Uterus (tissue), 4 donors: ENCODE data around the gene TAS2R20. TPM values are rescaled to one million over a fixed set of nuclear protein-coding genes. Genes with fewer than 3 reads are reported as not detected.
"Not testable (repeated sequence)": the region's sequence is repeated elsewhere in the genome, so short reads cannot be mapped to it uniquely, and the experiment has no call there.

ENCODE experiments used
- DNase-seq, 2 donors: peaks; one replicate each; pipeline ENCODE4 v3.0.0-alpha.2; 2019 to 2020
- H3K27ac ChIP-seq, 2 donors: fragments of 200-600 bp; sonication (generic); 1 replicate in 1 of 2; 2 replicates in 1 of 2; pipeline ENCODE4 v1.5.1; 2016 to 2018
- H3K27me3 ChIP-seq, 2 donors: fragments of 200-600 bp; sonication (generic); one replicate each; pipeline ENCODE4 v1.5.1; 2018 to 2019; ENCODE audit warnings: control low read depth in 1 of 2
- H3K36me3 ChIP-seq, 2 donors: fragments of 200-600 bp; sonication (generic); one replicate each; pipeline ENCODE4 v1.5.1; 2019; ENCODE audit warnings: control low read depth in 1 of 2
- H3K4me1 ChIP-seq, 2 donors: fragments of 200-600 bp; sonication (generic); one replicate each; pipeline ENCODE4 v1.5.1; 2018 to 2019; ENCODE audit warnings: control low read depth in 1 of 2
- H3K4me3 ChIP-seq, 2 donors: fragments of 200-600 bp; sonication (generic); 1 replicate in 1 of 2; 2 replicates in 1 of 2; pipeline ENCODE4 v1.5.1; 2018 to 2019; ENCODE audit warnings: mild to moderate bottlenecking in 1 of 2
- H3K9me3 ChIP-seq, 2 donors: fragments of 200-600 bp; sonication (generic); one replicate each; pipeline ENCODE4 v1.5.1; 2019; ENCODE audit warnings: control low read depth in 1 of 2
- CTCF ChIP-seq, 4 experiments: fragments of 200-600 bp in 2 of 4; fragments of 450-650 bp in 2 of 4; sonication (generic) in 2 of 4; IDR thresholded peaks; one replicate each; pipeline ENCODE4 v1.5.1; 2016 to 2019; ENCODE audit warnings: antibody characterized with exemption in 4 of 4, mild to moderate bottlenecking in 2 of 4, moderate library complexity in 1 of 4
- POLR2A ChIP-seq, 2 donors: fragments of 450-650 bp; IDR thresholded peaks; one replicate each; pipeline ENCODE4 v1.6.1; 2016; ENCODE audit warnings: antibody characterized with exemption in 2 of 2, mild to moderate bottlenecking in 1 of 2, moderate library complexity in 1 of 2
- intact Hi-C: fragments of 100-400 bp; cut with DNase I; formaldehyde crosslinking; loops from one replicate; pipeline ENCODE4 v1.15.1; 2023; ENCODE audit warnings: low total_unique reads
- total RNA-seq, 4 donors: library from RNA; depleted of rRNA in 3 of 4; stranded (reverse); fragments of >200 nt in 3 of 4; gene quantifications; one replicate each; pipeline versions ENCODE4 v1.1.0 to v1.2.4, GENCODE V29; 2014 to 2023
- donor health status: DM: yes; HTN: yes; CAD: no.

TAS2R20 gene
- 10 to 100 TPM in 1 of 4 donors, 1 to 10 TPM in 2, under 1 TPM in 1; 0.77 to 24.1 (median 4.8) TPM for total RNA-seq

- Histone ChIP-seq H3K4me1 (no peaks in the 10 kb centered on the region), H3K4me3 (no peak within 1 kb of the TSS), H3K27ac (no peak within 1 kb of the TSS), H3K9me3 (no peaks in the 10 kb centered on the region), H3K27me3 (no peaks in the 10 kb centered on the region), H3K36me3 (peaks cover 0 to 6% of the 10 kb centered on the region in 2 donors)
- intact Hi-C loops, result no loop called here
- no peak for TF ChIP-seq POLR2A (IDR thresholded peaks at IDR 0.05)
- DNase-seq, result no peak
Measured at GRCh38 chr12:10998204-10998603, at the start of gene TAS2R20. TAS2R20 (minus strand) TSS chr12:10998304; CDS start chr12:10997875, 429 bp downstream.

- H3K27ac ChIP-seq, DNase-seq, H3K4me1 ChIP-seq, intact Hi-C loops, H3K4me3 ChIP-seq, H3K27me3 ChIP-seq, H3K9me3 ChIP-seq, H3K36me3 ChIP-seq: not testable (repeated sequence)
Measured at GRCh38 chr12:11041366-11041765, 43.3 kb upstream of the TAS2R20 start.

- H3K9me3 ChIP-seq, result no peaks in the 10 kb centered on the region
- no peak for DNase-seq
- TF ChIP-seq POLR2A (IDR thresholded peaks at IDR 0.05) (no peak), CTCF (IDR thresholded peaks at IDR 0.05) (no peak)
- no peaks in the 10 kb centered on the region for H3K36me3 ChIP-seq
- H3K27ac ChIP-seq, result no peak overlapping the region
- H3K27me3 ChIP-seq, result no peaks in the 10 kb centered on the region
- H3K4me3 ChIP-seq, result no peak overlapping the region
- no peaks in the 10 kb centered on the region for H3K4me1 ChIP-seq
- intact Hi-C loops, result no loop called here
Measured at GRCh38 chr12:11040162-11040561, 42.1 kb upstream of the TAS2R20 start.

- Histone ChIP-seq H3K4me3 (no peak overlapping the region), H3K27ac (no peak overlapping the region), H3K4me1 (no peaks in the 10 kb centered on the region), H3K27me3 (no peaks in the 10 kb centered on the region), H3K9me3 (no peaks in the 10 kb centered on the region), H3K36me3 (no peaks in the 10 kb centered on the region)
- intact Hi-C loops, result loop anchor here (10.0 kb wide), 1 partner anchor 56 kb away; the partner anchor contains the start of gene TAS2R43
- DNase-seq, result no peak
- TF ChIP-seq POLR2A (IDR thresholded peaks at IDR 0.05) (no peak), CTCF (IDR thresholded peaks at IDR 0.05) (no peak)
Measured at GRCh38 chr12:11039171-11039570, 41.1 kb upstream of the TAS2R20 start.

GRCh38 chr12:11033959-11034358 lies 35.9 kb upstream of the TAS2R20 start:
- H3K4me1 ChIP-seq, H3K27ac ChIP-seq, H3K4me3 ChIP-seq, DNase-seq, H3K36me3 ChIP-seq, H3K27me3 ChIP-seq, H3K9me3 ChIP-seq: not testable (repeated sequence)
- intact Hi-C loops, result loop anchor here (10.0 kb wide), 1 partner anchor 61 kb away; the partner anchor contains the start of gene TAS2R43

- H3K36me3 ChIP-seq, result no peaks in the 10 kb centered on the region
- intact Hi-C loops, result loop anchor here (10.0 kb wide), 1 partner anchor 63 kb away; the partner anchor contains the start of gene TAS2R43
- TF ChIP-seq CTCF (IDR thresholded peaks at IDR 0.05), result no peak
- no peak for TF ChIP-seq POLR2A (IDR thresholded peaks at IDR 0.05)
- no peaks in the 10 kb centered on the region for H3K9me3 ChIP-seq
- no peaks in the 10 kb centered on the region for H3K4me1 ChIP-seq
- no peak within 1 kb of the TSS for H3K4me3 ChIP-seq
- no peak within 1 kb of the TSS for H3K27ac ChIP-seq
- DNase-seq, result no peak
- no peaks in the 10 kb centered on the region for H3K27me3 ChIP-seq
Measured at GRCh38 chr12:11031307-11031706, 33.2 kb upstream of the TAS2R20 start, which contains the start of gene TAS2R31. TAS2R31 (minus strand) TSS chr12:11031407; CDS start chr12:11031335, 72 bp downstream.

- Histone ChIP-seq H3K4me3 (no peak overlapping the region), H3K36me3 (no peaks in the 10 kb centered on the region), H3K9me3 (no peaks in the 10 kb centered on the region), H3K27ac (no peak overlapping the region), H3K4me1 (no peaks in the 10 kb centered on the region), H3K27me3 (no peaks in the 10 kb centered on the region)
- no peak for TF ChIP-seq CTCF (IDR thresholded peaks at IDR 0.05)
- TF ChIP-seq POLR2A (IDR thresholded peaks at IDR 0.05), result no peak
- intact Hi-C loops, result no loop called here
- DNase-seq, result no peak
Measured at GRCh38 chr12:11026118-11026517, 28.0 kb upstream of the TAS2R20 start.
